NCI-H345 (cell line): ENCODE data around the gene UBE2Q2.
"Not testable (repeated sequence)": the region's sequence is repeated elsewhere in the genome, so short reads cannot be mapped to it uniquely, and the experiment has no call there.

Experiments
- DNase-seq: peaks from one replicate; lab custom pipeline; 2025; lab: John Stamatoyannopoulos, UW

The UBE2Q2 gene

GRCh38 chr15:75842722-75843677, at the start of gene UBE2Q2:
Gene UBE2Q2 (plus strand): TSS chr15:75843447. CDS start chr15:75843667, 220 bp downstream.
- DNase-seq, result peak; percentile 78

GRCh38 chr15:75796321-75796720, 46.9 kb upstream of the UBE2Q2 start:
- no peak for DNase-seq

GRCh38 chr15:75797146-75797545, 46.1 kb upstream of the UBE2Q2 start:
- not testable (repeated sequence) for DNase-seq

- no peak for DNase-seq
Measured at GRCh38 chr15:75799190-75799589, 44.1 kb upstream of the UBE2Q2 start.

GRCh38 chr15:75800409-75800808, 42.8 kb upstream of the UBE2Q2 start:
- DNase-seq, result not testable (repeated sequence)

- peak; percentile 71 for DNase-seq
Measured at GRCh38 chr15:75801859-75802593, 41.2 kb upstream of the UBE2Q2 start.

GRCh38 chr15:75807486-75807885, 35.8 kb upstream of the UBE2Q2 start:
- DNase-seq, result not testable (repeated sequence)

GRCh38 chr15:75808009-75808408, 35.2 kb upstream of the UBE2Q2 start:
- not testable (repeated sequence) for DNase-seq

GRCh38 chr15:75808563-75808962, 34.7 kb upstream of the UBE2Q2 start:
- no peak for DNase-seq

GRCh38 chr15:75809986-75810750, 33.1 kb upstream of the UBE2Q2 start:
- DNase-seq, result peak; percentile 34

GRCh38 chr15:75810874-75811498, 32.3 kb upstream of the UBE2Q2 start:
- no peak for DNase-seq

GRCh38 chr15:75811626-75812025, 31.6 kb upstream of the UBE2Q2 start:
- no peak for DNase-seq

GRCh38 chr15:75814794-75815193, 28.5 kb upstream of the UBE2Q2 start:
- DNase-seq, result no peak

GRCh38 chr15:75815811-75816719, 27.2 kb upstream of the UBE2Q2 start:
- no peak for DNase-seq

GRCh38 chr15:75817138-75817935, 25.9 kb upstream of the UBE2Q2 start:
- DNase-seq, result no peak

GRCh38 chr15:75820206-75820605, 23.0 kb upstream of the UBE2Q2 start:
- DNase-seq, result no peak

GRCh38 chr15:75821786-75822345, 21.4 kb upstream of the UBE2Q2 start:
- no peak for DNase-seq

GRCh38 chr15:75822685-75823278, 20.5 kb upstream of the UBE2Q2 start:
- no peak for DNase-seq
